Natural killer cell treated with Interleukin-12 subunit alpha and Interleukin-12 subunit beta and Interleukin-15 and Interleukin-18, amount 100 ng/mL, for 72 hours (primary cell): ENCODE data around the gene FRMPD1. TPM values are rescaled to one million over a fixed set of nuclear protein-coding genes. Genes with fewer than 3 reads are reported as not detected.
"Not testable (repeated sequence)": the region's sequence is repeated elsewhere in the genome, so short reads cannot be mapped to it uniquely, and the experiment has no call there.

Experiments used
- ATAC-seq, 2 donors: fragments of 150-1000 bp; cut with Tn5 transposase in 1 of 2; sonication (Bioruptor Pico), chemical (Tn5 transposase) in 1 of 2; 2 replicates each; pipeline ENCODE4 v1.10.0; 2021
- DNase-seq: peaks from one replicate; pipeline ENCODE4 v3.0.0; 2022; ENCODE audit warnings: low spot score
- H3K27ac Mint-ChIP-seq, 2 donors: 1 replicate in 1 of 2; 2 replicates in 1 of 2; pipeline ENCODE4 v1.8.0; 2022; ENCODE audit warnings: mixed read lengths in 2 of 2, mild to moderate bottlenecking in 1 of 2, moderate library complexity in 1 of 2
- H3K27me3 Mint-ChIP-seq, 2 donors: 1 replicate in 1 of 2; 2 replicates in 1 of 2; pipeline ENCODE4 v1.8.0; 2022; ENCODE audit warnings: mixed read lengths in 2 of 2
- H3K36me3 Mint-ChIP-seq: one replicate; pipeline ENCODE4 v1.8.0; 2022; ENCODE audit warnings: mixed read lengths
- H3K4me1 Mint-ChIP-seq, 2 donors: 1 replicate in 1 of 2; 2 replicates in 1 of 2; pipeline ENCODE4 v1.8.0; 2022; ENCODE audit warnings: low read depth in 2 of 2, mixed read lengths in 2 of 2, mild to moderate bottlenecking in 1 of 2
- H3K4me3 Mint-ChIP-seq: one replicate; pipeline ENCODE4 v1.8.0; 2022; ENCODE audit warnings: mixed read lengths
- H3K9me3 Mint-ChIP-seq: 2 replicates; pipeline ENCODE4 v1.8.0; 2022; ENCODE audit warnings: mixed read lengths
- total RNA-seq, 2 donors: library from RNA; stranded (reverse); gene quantifications; one replicate each; pipeline ENCODE4 v1.2.3, GENCODE V29; 2022

The FRMPD1 gene
- total RNA-seq, 2 donors from 2014 or later = not detected

GRCh38 chr9:37761511-37761910 is 110.8 kb downstream of the FRMPD1 start:
- H3K4me3 Mint-ChIP-seq = no peak overlapping the region
- no peak overlapping the region for H3K27ac Mint-ChIP-seq
- DNase-seq (no peak), ATAC-seq (no peak)
- no peaks in the 10 kb centered on the region for H3K27me3 Mint-ChIP-seq
- H3K36me3 Mint-ChIP-seq = no peaks in the 10 kb centered on the region
- no peaks in the 10 kb centered on the region for H3K9me3 Mint-ChIP-seq
- peaks cover 4 to 9% of the 10 kb centered on the region in 2 donors for H3K4me1 Mint-ChIP-seq

- H3K36me3 Mint-ChIP-seq, H3K4me3 Mint-ChIP-seq, H3K27ac Mint-ChIP-seq, H3K4me1 Mint-ChIP-seq, H3K9me3 Mint-ChIP-seq, H3K27me3 Mint-ChIP-seq, DNase-seq, ATAC-seq: not testable (repeated sequence)
Observed at GRCh38 chr9:37765263-37765662, 114.5 kb downstream of the FRMPD1 start.

- Mint-ChIP-seq H3K36me3 (no peaks in the 10 kb centered on the region), H3K4me1 (no peaks in the 10 kb centered on the region), H3K27me3 (no peaks in the 10 kb centered on the region)
Observed at GRCh38 chr9:37769306-37769705, 118.6 kb downstream of the FRMPD1 start.

GRCh38 chr9:37769995-37770394 is 119.2 kb downstream of the FRMPD1 start:
- Mint-ChIP-seq H3K9me3 (no peaks in the 10 kb centered on the region), H3K4me1 (no peaks in the 10 kb centered on the region), H3K27ac (no peak overlapping the region), H3K27me3 (no peaks in the 10 kb centered on the region), H3K36me3 (no peaks in the 10 kb centered on the region), H3K4me3 (no peak overlapping the region)
- ATAC-seq (no peak), DNase-seq (no peak)

More at GRCh38 chr9:37769306-37769705, 118.6 kb downstream of the FRMPD1 start:
- ATAC-seq (no peak), DNase-seq (no peak)
- no peak overlapping the region for H3K4me3 Mint-ChIP-seq
- H3K27ac Mint-ChIP-seq = no peak overlapping the region
- no peaks in the 10 kb centered on the region for H3K9me3 Mint-ChIP-seq

- H3K27me3 Mint-ChIP-seq = no peaks in the 10 kb centered on the region
- H3K4me1 Mint-ChIP-seq = peaks cover 0 to 8% of the 10 kb centered on the region in 2 donors
- peaks cover 13% of the 10 kb centered on the region for H3K36me3 Mint-ChIP-seq
- ATAC-seq = no peak
- DNase-seq = no peak
- no peak overlapping the region for H3K4me3 Mint-ChIP-seq
- no peak overlapping the region for H3K27ac Mint-ChIP-seq
- no peaks in the 10 kb centered on the region for H3K9me3 Mint-ChIP-seq
Observed at GRCh38 chr9:37775216-37775919, 124.6 kb downstream of the FRMPD1 start.

- no peaks in the 10 kb centered on the region for H3K27me3 Mint-ChIP-seq
- DNase-seq = no peak
- H3K4me1 Mint-ChIP-seq = peaks cover 8 to 9% of the 10 kb centered on the region in 2 donors
- no peaks in the 10 kb centered on the region for H3K9me3 Mint-ChIP-seq
- H3K27ac Mint-ChIP-seq = no peak overlapping the region
- H3K36me3 Mint-ChIP-seq = peaks cover 23% of the 10 kb centered on the region
- no peak overlapping the region for H3K4me3 Mint-ChIP-seq
- ATAC-seq = no peak
Observed at GRCh38 chr9:37776328-37776727, 125.6 kb downstream of the FRMPD1 start.

- H3K4me3 Mint-ChIP-seq = no peak overlapping the region
- peaks cover 25 to 29% of the 10 kb centered on the region in 2 donors for H3K4me1 Mint-ChIP-seq
- H3K9me3 Mint-ChIP-seq = no peaks in the 10 kb centered on the region
- H3K27ac Mint-ChIP-seq = peak overlapping the region in 1 of 2 donors; percentile 20
- DNase-seq (no peak), ATAC-seq (no peak)
- H3K27me3 Mint-ChIP-seq = no peaks in the 10 kb centered on the region
- H3K36me3 Mint-ChIP-seq = peaks cover 43% of the 10 kb centered on the region
Observed at GRCh38 chr9:37778534-37778933, 127.8 kb downstream of the FRMPD1 start.

GRCh38 chr9:37784291-37784615 is 133.5 kb downstream of the FRMPD1 start:
- Mint-ChIP-seq H3K27ac (peak overlapping the region; percentile 99), H3K4me1 (peaks cover 27 to 38% of the 10 kb centered on the region in 2 donors), H3K27me3 (peaks cover 0 to 2% of the 10 kb centered on the region in 2 donors), H3K9me3 (no peaks in the 10 kb centered on the region), H3K4me3 (peak overlapping the region; percentile 99), H3K36me3 (peaks cover 31% of the 10 kb centered on the region)
- DNase-seq (no peak), ATAC-seq (no peak)

GRCh38 chr9:37784616-37785483 is 134.1 kb downstream of the FRMPD1 start, which contains the start of gene EXOSC3:
Gene EXOSC3 (minus strand): TSS chr9:37785064. CDS start chr9:37785044, 20 bp downstream.
- Mint-ChIP-seq H3K36me3 (peaks cover 31% of the 10 kb centered on the region), H3K27me3 (peaks cover 0 to 2% of the 10 kb centered on the region in 2 donors), H3K9me3 (no peaks in the 10 kb centered on the region), H3K4me3 (peak within 1 kb of the TSS; percentile 99), H3K4me1 (peaks cover 27 to 38% of the 10 kb centered on the region in 2 donors), H3K27ac (peak within 1 kb of the TSS; percentile 99)
- DNase-seq (peak; percentile 93), ATAC-seq (peak; percentile 94 to 95)

- ATAC-seq (no peak), DNase-seq (no peak)
- H3K4me3 Mint-ChIP-seq = no peak overlapping the region
- no peak overlapping the region for H3K27ac Mint-ChIP-seq
- no peaks in the 10 kb centered on the region for H3K9me3 Mint-ChIP-seq
- H3K36me3 Mint-ChIP-seq = peaks cover 13% of the 10 kb centered on the region
- peaks cover 20 to 22% of the 10 kb centered on the region in 2 donors for H3K4me1 Mint-ChIP-seq
- H3K27me3 Mint-ChIP-seq = peaks cover 0 to 7% of the 10 kb centered on the region in 2 donors
Observed at GRCh38 chr9:37787059-37787458, 136.3 kb downstream of the FRMPD1 start.

- no peak overlapping the region for H3K27ac Mint-ChIP-seq
- no peak overlapping the region for H3K4me3 Mint-ChIP-seq
- peaks cover under 1% of the 10 kb centered on the region for H3K36me3 Mint-ChIP-seq
- DNase-seq = no peak
- peaks cover 9 to 10% of the 10 kb centered on the region in 2 donors for H3K4me1 Mint-ChIP-seq
- no peaks in the 10 kb centered on the region for H3K9me3 Mint-ChIP-seq
- ATAC-seq = no peak
- H3K27me3 Mint-ChIP-seq = peaks cover 0 to 7% of the 10 kb centered on the region in 2 donors
Observed at GRCh38 chr9:37788332-37788731, 137.6 kb downstream of the FRMPD1 start.

GRCh38 chr9:37790096-37790495 is 139.3 kb downstream of the FRMPD1 start:
- DNase-seq (no peak), ATAC-seq (no peak)
- H3K4me1 Mint-ChIP-seq = peaks cover 1 to 3% of the 10 kb centered on the region in 2 donors
- no peaks in the 10 kb centered on the region for H3K36me3 Mint-ChIP-seq
- no peak overlapping the region for H3K4me3 Mint-ChIP-seq
- no peak overlapping the region for H3K27ac Mint-ChIP-seq
- H3K27me3 Mint-ChIP-seq = peaks cover 0 to 8% of the 10 kb centered on the region in 2 donors
- no peaks in the 10 kb centered on the region for H3K9me3 Mint-ChIP-seq

- no peaks in the 10 kb centered on the region for H3K4me1 Mint-ChIP-seq
- DNase-seq (no peak), ATAC-seq (no peak)
- H3K27me3 Mint-ChIP-seq = peaks cover 0 to 10% of the 10 kb centered on the region in 2 donors
- peaks cover 5% of the 10 kb centered on the region for H3K36me3 Mint-ChIP-seq
- H3K27ac Mint-ChIP-seq = no peak overlapping the region
- no peaks in the 10 kb centered on the region for H3K9me3 Mint-ChIP-seq
- no peak overlapping the region for H3K4me3 Mint-ChIP-seq
Observed at GRCh38 chr9:37792122-37792521, 141.4 kb downstream of the FRMPD1 start.

- no peak overlapping the region for H3K27ac Mint-ChIP-seq
- H3K27me3 Mint-ChIP-seq = peaks cover 0 to 5% of the 10 kb centered on the region in 2 donors
- H3K4me3 Mint-ChIP-seq = no peak overlapping the region
- H3K36me3 Mint-ChIP-seq = peaks cover 5% of the 10 kb centered on the region
- peaks cover 10 to 13% of the 10 kb centered on the region in 2 donors for H3K4me1 Mint-ChIP-seq
- ATAC-seq (no peak), DNase-seq (no peak)
- no peaks in the 10 kb centered on the region for H3K9me3 Mint-ChIP-seq
Observed at GRCh38 chr9:37796232-37796631, 145.5 kb downstream of the FRMPD1 start.
